ENCODE measurements around the gene LRCH4. TPM values are rescaled to one million over a fixed set of nuclear protein-coding genes. Genes with fewer than 3 reads are reported as not detected.

LRCH4 gene
- total RNA-seq, 1 donor, result 22.5 TPM

- no peak overlapping the region for H3K4me3 ChIP-seq (ENCODE audit: low read depth, low read length)
- no peak for TF ChIP-seq CTCF (IDR thresholded peaks at IDR 0.05; ENCODE audit: insufficient read depth, low read depth, low read length)
- no peak for DNase-seq (ENCODE audit: low read depth)
Measured at GRCh38 chr7:100582041-100582579, 3.8 kb downstream of the LRCH4 start.

- H3K4me3 ChIP-seq (ENCODE audit: low read depth, low read length), result no peak overlapping the region
- TF ChIP-seq CTCF (IDR thresholded peaks at IDR 0.05; ENCODE audit: insufficient read depth, low read depth, low read length), result no peak
- DNase-seq (ENCODE audit: low read depth), result no peak
Measured at GRCh38 chr7:100580466-100581283, 5.3 kb downstream of the LRCH4 start.

GRCh38 chr7:100578246-100579183, 7.4 kb downstream of the LRCH4 start:
- no peak for DNase-seq (ENCODE audit: low read depth)
- no peak for TF ChIP-seq CTCF (IDR thresholded peaks at IDR 0.05; ENCODE audit: insufficient read depth, low read depth, low read length)

GRCh38 chr7:100577507-100577906, 8.4 kb downstream of the LRCH4 start:
- DNase-seq (ENCODE audit: low read depth), result no peak
- TF ChIP-seq CTCF (IDR thresholded peaks at IDR 0.05; ENCODE audit: insufficient read depth, low read depth, low read length), result no peak
- no peak overlapping the region for H3K4me3 ChIP-seq (ENCODE audit: low read depth, low read length)

More at GRCh38 chr7:100578246-100579183, 7.4 kb downstream of the LRCH4 start:
- no peak overlapping the region for H3K4me3 ChIP-seq (ENCODE audit: low read depth, low read length)

- no peak overlapping the region for H3K4me3 ChIP-seq (ENCODE audit: low read depth, low read length)
- TF ChIP-seq CTCF (IDR thresholded peaks at IDR 0.05; ENCODE audit: insufficient read depth, low read depth, low read length), result no peak
- DNase-seq (ENCODE audit: low read depth), result no peak
Measured at GRCh38 chr7:100577103-100577502, 8.8 kb downstream of the LRCH4 start.

GRCh38 chr7:100576384-100576993, 9.4 kb downstream of the LRCH4 start:
- DNase-seq (ENCODE audit: low read depth), result no peak
- no peak overlapping the region for H3K4me3 ChIP-seq (ENCODE audit: low read depth, low read length)
- TF ChIP-seq CTCF (IDR thresholded peaks at IDR 0.05; ENCODE audit: insufficient read depth, low read depth, low read length), result no peak

All from fibroblast of villous mesenchyme (primary cell).